Stimulated activated CD4-positive, alpha-beta T cell treated with anti-CD3 and anti-CD28 coated beads, Interleukin-12 subunit alpha, Interleukin-12 subunit beta, amount 100 ng/mL, for 48 hours (primary cell): Measurements from ENCODE around the gene NECTIN4.
"Not testable (repeated sequence)": the region's sequence is repeated elsewhere in the genome, so short reads cannot be mapped to it uniquely, and the experiment has no call there.

Source experiments
- DNase-seq, 3 donors: peaks; one replicate each; pipeline ENCODE4 v3.0.0-alpha.2; 2020; ENCODE audit warnings: low read depth in 2 of 3, low spot score in 1 of 3

Gene NECTIN4

GRCh38 chr1:161031874-161032273 lies 57.5 kb downstream of the NECTIN4 start:
- DNase-seq, result no peak

GRCh38 chr1:161029466-161029865 lies 59.9 kb downstream of the NECTIN4 start:
- not testable (repeated sequence) for DNase-seq

GRCh38 chr1:161026954-161027353 lies 62.4 kb downstream of the NECTIN4 start:
- DNase-seq, result not testable (repeated sequence)

GRCh38 chr1:161022432-161022831 lies 66.9 kb downstream of the NECTIN4 start:
- DNase-seq, result not testable (repeated sequence)

- no peak for DNase-seq
Observed at GRCh38 chr1:161021970-161022353, 67.4 kb downstream of the NECTIN4 start.

- DNase-seq, result peak; percentile 71 to 75 (median 71)
Observed at GRCh38 chr1:161021165-161021969, 68.0 kb downstream of the NECTIN4 start.
